ENCODE data around the gene CEACAM16. TPM values are rescaled to one million over a fixed set of nuclear protein-coding genes. Genes with fewer than 3 reads are reported as not detected.

Gene CEACAM16
- total and polyA plus RNA-seq, 9 of the 15 experiments (the other 6 are each of a cell fraction or from before 2014, with no cell fraction given) = not detected

DNA sequence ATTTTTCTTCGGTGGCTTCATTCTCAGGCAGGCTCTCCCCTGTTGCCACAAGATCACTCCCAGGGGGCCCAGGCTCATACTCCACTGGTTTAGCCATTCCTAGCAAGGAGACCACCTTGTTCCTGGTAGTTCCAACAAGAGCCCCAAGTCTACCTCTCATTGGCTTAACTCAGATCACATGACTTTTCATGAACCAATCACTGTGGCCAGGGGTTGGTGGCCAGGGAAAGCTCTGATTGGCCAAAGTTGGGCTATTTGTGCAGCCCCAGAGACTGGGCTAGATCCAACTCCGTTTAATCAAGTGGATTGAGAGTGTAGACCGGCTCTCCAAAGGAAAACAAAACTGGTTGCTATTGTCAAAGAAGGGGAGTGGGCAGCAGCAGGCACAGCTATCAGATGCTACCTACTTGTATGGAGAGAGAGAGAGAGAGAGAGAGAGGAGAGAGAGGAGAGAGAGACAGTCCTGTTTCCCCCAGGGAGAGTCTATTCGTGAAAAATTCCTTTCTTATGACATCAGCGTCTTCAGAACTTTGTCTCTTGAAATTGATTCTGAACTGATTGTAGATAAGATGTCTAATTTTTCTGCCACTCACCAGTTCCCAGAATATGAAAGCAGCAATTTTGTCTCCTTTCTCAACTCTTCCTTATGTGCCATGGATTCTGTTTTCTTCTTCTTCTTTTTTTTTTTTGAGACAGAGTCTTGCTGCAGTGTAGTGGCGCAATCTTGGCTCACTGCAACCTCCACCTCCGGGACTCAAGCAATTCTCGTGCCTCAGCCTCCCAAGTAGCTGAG lies 21.7 kb upstream of the CEACAM16 start (continued):
- TF ChIP-seq NR1H2 (CRISPR knock-in tag; IDR thresholded peaks at IDR 0.05) (no peak), DPF2 (IDR thresholded peaks at IDR 0.05) (peak; percentile 79), IRF2 (CRISPR knock-in tag; IDR thresholded peaks at IDR 0.05) (no peak), SMARCA4 (IDR thresholded peaks at IDR 0.05) (peak; percentile 69; the same call in 1 of the 2 replicates), NCOA1 (IDR thresholded peaks at IDR 0.05; ENCODE audit: low read depth) (no peak), CEBPB (tag; IDR thresholded peaks at IDR 0.05) (peak; percentile 91)
- TF ChIP-seq, protein P1, sequence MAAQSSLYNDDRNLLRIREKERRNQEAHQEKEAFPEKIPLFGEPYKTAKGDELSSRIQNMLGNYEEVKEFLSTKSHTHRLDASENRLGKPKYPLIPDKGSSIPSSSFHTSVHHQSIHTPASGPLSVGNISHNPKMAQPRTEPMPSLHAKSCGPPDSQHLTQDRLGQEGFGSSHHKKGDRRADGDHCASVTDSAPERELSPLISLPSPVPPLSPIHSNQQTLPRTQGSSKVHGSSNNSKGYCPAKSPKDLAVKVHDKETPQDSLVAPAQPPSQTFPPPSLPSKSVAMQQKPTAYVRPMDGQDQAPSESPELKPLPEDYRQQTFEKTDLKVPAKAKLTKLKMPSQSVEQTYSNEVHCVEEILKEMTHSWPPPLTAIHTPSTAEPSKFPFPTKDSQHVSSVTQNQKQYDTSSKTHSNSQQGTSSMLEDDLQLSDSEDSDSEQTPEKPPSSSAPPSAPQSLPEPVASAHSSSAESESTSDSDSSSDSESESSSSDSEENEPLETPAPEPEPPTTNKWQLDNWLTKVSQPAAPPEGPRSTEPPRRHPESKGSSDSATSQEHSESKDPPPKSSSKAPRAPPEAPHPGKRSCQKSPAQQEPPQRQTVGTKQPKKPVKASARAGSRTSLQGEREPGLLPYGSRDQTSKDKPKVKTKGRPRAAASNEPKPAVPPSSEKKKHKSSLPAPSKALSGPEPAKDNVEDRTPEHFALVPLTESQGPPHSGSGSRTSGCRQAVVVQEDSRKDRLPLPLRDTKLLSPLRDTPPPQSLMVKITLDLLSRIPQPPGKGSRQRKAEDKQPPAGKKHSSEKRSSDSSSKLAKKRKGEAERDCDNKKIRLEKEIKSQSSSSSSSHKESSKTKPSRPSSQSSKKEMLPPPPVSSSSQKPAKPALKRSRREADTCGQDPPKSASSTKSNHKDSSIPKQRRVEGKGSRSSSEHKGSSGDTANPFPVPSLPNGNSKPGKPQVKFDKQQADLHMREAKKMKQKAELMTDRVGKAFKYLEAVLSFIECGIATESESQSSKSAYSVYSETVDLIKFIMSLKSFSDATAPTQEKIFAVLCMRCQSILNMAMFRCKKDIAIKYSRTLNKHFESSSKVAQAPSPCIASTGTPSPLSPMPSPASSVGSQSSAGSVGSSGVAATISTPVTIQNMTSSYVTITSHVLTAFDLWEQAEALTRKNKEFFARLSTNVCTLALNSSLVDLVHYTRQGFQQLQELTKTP (IDR thresholded peaks at IDR 0.05; ENCODE audit: low read depth in 1 of 2, partially characterized antibody in 2 of 2) = peak in 1 of 2 experiments; percentile 29
